PC-9 (cell line): ENCODE data around the gene PAX9.

Source experiments
- CTCF ChIP-seq: fragments of 200-600 bp; sonication (generic); conservative IDR thresholded peaks from 2 replicates; pipeline ENCODE4 v1.6.1; 2017; ENCODE audit warnings: mixed run types, antibody characterized with exemption, mild to moderate bottlenecking, moderate library complexity
- EZH2 ChIP-seq: fragments of 200-600 bp; sonication (generic); IDR thresholded peaks from 2 replicates; pipeline ENCODE4 v1.8.0; 2017; ENCODE audit warnings: antibody characterized with exemption, low read depth

GRCh38 chr14:36646664-36647416 is 14.8 kb upstream of the PAX9 start:
- TF ChIP-seq CTCF (no peak), EZH2 (no peak)
